ENCODE measurements around the gene PRPF31. TPM values are rescaled to one million over a fixed set of nuclear protein-coding genes. Genes with fewer than 3 reads are reported as not detected.

Gene PRPF31
- total and polyA plus RNA-seq, 9 of the 15 experiments (the other 6 are each of a cell fraction or from before 2014, with no cell fraction given) = 5.8 to 92.2 (median 69.2) TPM

GRCh38 chr19:54095136-54095858 is 20.3 kb upstream of the PRPF31 start:
- ATAC-seq = no peak
- Histone ChIP-seq H2AFZ (ENCODE audit: low read depth, low read length) (peak overlapping the region; percentile 68), H3K4me2 (ENCODE audit: insufficient read depth, low read length) (peak overlapping the region; percentile 58; the same call in 1 of the 2 replicates), H3K27me3 (ENCODE audit: control insufficient read depth in 2 of 2, insufficient read depth in 2 of 2, low read length in 2 of 2) (peaks cover 0 to 9% of the 10 kb centered on the region in 2 experiments; a peak in 3 of 5 replicates), H4K20me1 (replicated peaks; ENCODE audit: control insufficient read depth, insufficient read depth, low read length) (no peaks in the 10 kb centered on the region), H3K9me1 (ENCODE audit: control insufficient read depth, insufficient read depth, low read length) (no peaks in the 10 kb centered on the region), H3K4me1 (replicated peaks in 1 of 2; ENCODE audit: control insufficient read depth in 2 of 2, insufficient read depth in 2 of 2, low read length in 2 of 2) (peaks cover 0 to 21% of the 10 kb centered on the region in 2 experiments; a peak in 3 of 5 replicates), H3K9me3 (replicated peaks; ENCODE audit: control insufficient read depth, insufficient read depth, low read depth, low read length) (peaks cover 3% of the 10 kb centered on the region; the same call in 1 of the 2 replicates), H3K9ac (ENCODE audit: insufficient read depth in 1 of 2, low read depth in 2 of 2, low read length in 2 of 2) (peak overlapping the region; percentile 34 to 84; a peak in 3 of 4 replicates), H3K4me3 (peak overlapping the region; percentile 16), H3K36me3 (ENCODE audit: control insufficient read depth, insufficient read depth, low read length) (no peaks in the 10 kb centered on the region), H3K79me2 (ENCODE audit: control insufficient read depth, insufficient read depth, low read length) (no peaks in the 10 kb centered on the region), H3K27ac (ENCODE audit: extremely low read depth, low read depth, low read length) (no peak overlapping the region)
- ChIA-PET POLR2A (no interaction called here), CTCF (ENCODE audit: low intra/inter-chr PET ratio) (no interaction called here)
- DNase-seq (ENCODE audit: extremely low read depth in 1 of 4, low spot score in 3 of 4) = peak in 1 of 4 experiments; percentile 3
- intact Hi-C loops (cut with micrococcal nuclease) = no loop called here
- in situ Hi-C loops (cut with MboI) = no loop called here
- TF ChIP-seq ZNF263 (CRISPR knock-in tag; IDR thresholded peaks at IDR 0.05; ENCODE audit: borderline replicate concordance) (0 out of 2 replicates have a peak, but pooled peaks have one; percentile 48), SREBF1 (IDR thresholded peaks at IDR 0.05; ENCODE audit: borderline replicate concordance, low read depth, low read length) (no peak), ZNF217 (CRISPR knock-in tag; IDR thresholded peaks at IDR 0.05) (0 out of 2 replicates have a peak, but pooled peaks have one; percentile 55)
- FAIRE-seq = no peak
- BruUV-seq (replicated peaks) = no TSS peak
- WGBS (ENCODE audit: insufficient coverage, low coverage, missing lambda C conversion rate) = 29% methylated on average over 8 of the region's 22 CpGs
